ENCODE data around the gene GALE.
"Not testable (repeated sequence)": the region's sequence is repeated elsewhere in the genome, so short reads cannot be mapped to it uniquely, and the experiment has no call there.

GRCh38 chr1:23826590-23826989 is 26.0 kb upstream of the GALE start:
- TF ChIP-seq, protein P1, sequence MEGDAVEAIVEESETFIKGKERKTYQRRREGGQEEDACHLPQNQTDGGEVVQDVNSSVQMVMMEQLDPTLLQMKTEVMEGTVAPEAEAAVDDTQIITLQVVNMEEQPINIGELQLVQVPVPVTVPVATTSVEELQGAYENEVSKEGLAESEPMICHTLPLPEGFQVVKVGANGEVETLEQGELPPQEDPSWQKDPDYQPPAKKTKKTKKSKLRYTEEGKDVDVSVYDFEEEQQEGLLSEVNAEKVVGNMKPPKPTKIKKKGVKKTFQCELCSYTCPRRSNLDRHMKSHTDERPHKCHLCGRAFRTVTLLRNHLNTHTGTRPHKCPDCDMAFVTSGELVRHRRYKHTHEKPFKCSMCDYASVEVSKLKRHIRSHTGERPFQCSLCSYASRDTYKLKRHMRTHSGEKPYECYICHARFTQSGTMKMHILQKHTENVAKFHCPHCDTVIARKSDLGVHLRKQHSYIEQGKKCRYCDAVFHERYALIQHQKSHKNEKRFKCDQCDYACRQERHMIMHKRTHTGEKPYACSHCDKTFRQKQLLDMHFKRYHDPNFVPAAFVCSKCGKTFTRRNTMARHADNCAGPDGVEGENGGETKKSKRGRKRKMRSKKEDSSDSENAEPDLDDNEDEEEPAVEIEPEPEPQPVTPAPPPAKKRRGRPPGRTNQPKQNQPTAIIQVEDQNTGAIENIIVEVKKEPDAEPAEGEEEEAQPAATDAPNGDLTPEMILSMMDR (IDR thresholded peaks at IDR 0.05), result not testable (repeated sequence)
- not testable (repeated sequence) for TF ChIP-seq POLR2A (IDR thresholded peaks at IDR 0.05)
